ENCODE measurements around the gene S100A10. TPM values are rescaled to one million over a fixed set of nuclear protein-coding genes. Genes with fewer than 3 reads are reported as not detected.

Gene S100A10
- total RNA-seq, 3 donors from 2014 or later: 540 to 1,335 (median 1,083) TPM

DNA sequence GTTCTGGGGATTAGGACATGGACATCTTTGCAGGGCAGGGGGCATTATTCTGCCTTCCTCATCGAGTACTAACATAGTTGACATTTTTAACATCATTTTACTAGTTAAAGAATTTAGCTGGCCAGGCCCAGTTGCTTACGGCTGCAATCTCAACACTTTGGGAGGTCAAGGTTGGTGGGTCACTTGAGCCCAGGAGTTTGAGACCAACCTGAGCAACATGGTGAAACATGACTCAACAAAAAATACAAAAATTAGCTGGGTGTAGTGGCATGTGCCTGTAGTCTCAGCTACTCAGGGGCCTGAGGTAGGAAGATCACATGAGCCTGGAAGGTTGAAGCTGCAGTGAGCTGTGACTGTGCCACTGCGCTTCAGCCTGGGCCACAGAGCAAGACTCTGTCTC lies 54.5 kb downstream of the S100A10 start:
- TF ChIP-seq, protein P1, sequence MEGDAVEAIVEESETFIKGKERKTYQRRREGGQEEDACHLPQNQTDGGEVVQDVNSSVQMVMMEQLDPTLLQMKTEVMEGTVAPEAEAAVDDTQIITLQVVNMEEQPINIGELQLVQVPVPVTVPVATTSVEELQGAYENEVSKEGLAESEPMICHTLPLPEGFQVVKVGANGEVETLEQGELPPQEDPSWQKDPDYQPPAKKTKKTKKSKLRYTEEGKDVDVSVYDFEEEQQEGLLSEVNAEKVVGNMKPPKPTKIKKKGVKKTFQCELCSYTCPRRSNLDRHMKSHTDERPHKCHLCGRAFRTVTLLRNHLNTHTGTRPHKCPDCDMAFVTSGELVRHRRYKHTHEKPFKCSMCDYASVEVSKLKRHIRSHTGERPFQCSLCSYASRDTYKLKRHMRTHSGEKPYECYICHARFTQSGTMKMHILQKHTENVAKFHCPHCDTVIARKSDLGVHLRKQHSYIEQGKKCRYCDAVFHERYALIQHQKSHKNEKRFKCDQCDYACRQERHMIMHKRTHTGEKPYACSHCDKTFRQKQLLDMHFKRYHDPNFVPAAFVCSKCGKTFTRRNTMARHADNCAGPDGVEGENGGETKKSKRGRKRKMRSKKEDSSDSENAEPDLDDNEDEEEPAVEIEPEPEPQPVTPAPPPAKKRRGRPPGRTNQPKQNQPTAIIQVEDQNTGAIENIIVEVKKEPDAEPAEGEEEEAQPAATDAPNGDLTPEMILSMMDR (IDR thresholded peaks at IDR 0.05): no peak
- no peaks in the 10 kb centered on the region for H3K36me3 ChIP-seq (ENCODE audit: low read depth)
- no peak overlapping the region for H3K4me3 ChIP-seq
- peaks cover 4% of the 10 kb centered on the region for H3K4me1 ChIP-seq (ENCODE audit: low read depth)
- DNase-seq (no peak), ATAC-seq (no peak)
- intact Hi-C loops (cut with DNase I, micrococcal nuclease): no loop called here
- no peaks in the 10 kb centered on the region for H3K9me3 ChIP-seq

DNA sequence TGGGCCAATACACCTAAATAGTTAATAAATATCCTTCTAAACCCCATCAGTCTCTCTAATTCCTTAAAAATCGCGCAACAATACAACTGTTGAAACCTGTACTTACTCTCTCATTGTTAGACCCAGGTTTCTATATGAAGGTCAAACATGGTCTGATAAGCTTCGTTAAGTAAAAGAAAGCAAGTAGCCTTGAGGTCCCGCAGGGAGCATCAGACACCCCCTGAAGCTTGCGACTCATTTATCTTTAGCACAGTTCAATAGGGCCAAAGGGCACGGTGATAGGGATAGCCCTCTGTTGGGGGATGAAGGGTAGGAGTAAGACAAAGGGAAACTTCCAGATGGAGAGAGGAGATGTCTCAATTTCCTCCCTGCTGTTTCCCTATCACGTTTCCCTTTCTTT lies 57.0 kb downstream of the S100A10 start:
- intact Hi-C loops (cut with DNase I, micrococcal nuclease): no loop called here
- H3K4me1 ChIP-seq (ENCODE audit: low read depth): no peaks in the 10 kb centered on the region
- TF ChIP-seq, protein P1 (IDR thresholded peaks at IDR 0.05): no peak
- H3K4me3 ChIP-seq: no peak overlapping the region
- peak; percentile 35 for ATAC-seq
- DNase-seq: no peak
- no peaks in the 10 kb centered on the region for H3K36me3 ChIP-seq (ENCODE audit: low read depth)
- no peaks in the 10 kb centered on the region for H3K9me3 ChIP-seq

DNA sequence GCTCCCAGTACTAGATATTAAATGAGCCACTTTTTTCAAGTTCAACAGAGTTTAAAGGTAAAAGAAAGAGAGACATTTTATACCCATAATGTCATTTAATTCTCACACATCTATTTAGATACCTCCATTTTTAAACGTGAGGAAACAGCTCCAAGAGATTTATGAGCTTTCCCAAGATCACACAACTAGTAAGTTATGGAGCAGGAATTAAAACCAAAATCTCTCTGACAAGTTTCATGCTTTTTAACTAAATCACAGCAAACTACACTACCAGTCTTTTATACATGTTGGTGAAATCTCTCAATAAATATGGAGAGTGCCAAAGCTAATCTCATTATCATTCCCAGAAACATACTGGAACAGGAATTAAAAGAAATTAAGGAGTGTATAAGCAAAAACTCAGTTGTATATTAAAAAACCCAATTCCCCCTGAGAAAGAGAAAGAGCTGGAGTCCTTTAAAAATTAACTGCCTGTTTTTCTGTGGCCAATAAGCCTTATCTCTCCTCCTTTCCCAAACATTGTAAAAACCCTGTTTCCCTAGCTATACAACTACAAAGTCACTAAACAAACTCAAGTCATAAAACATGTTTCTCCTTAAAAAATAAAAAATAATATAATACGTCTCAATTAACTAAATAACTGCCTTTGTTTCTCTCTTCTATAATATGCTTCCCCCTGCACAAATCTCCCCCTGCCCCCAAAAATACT lies 57.6 kb downstream of the S100A10 start:
- DNase-seq (no peak), ATAC-seq (peak; percentile 65)
- TF ChIP-seq, protein P1 (IDR thresholded peaks at IDR 0.05): no peak
- Histone ChIP-seq H3K36me3 (ENCODE audit: low read depth) (no peaks in the 10 kb centered on the region), H3K4me1 (ENCODE audit: low read depth) (no peaks in the 10 kb centered on the region), H3K9me3 (no peaks in the 10 kb centered on the region), H3K4me3 (no peak overlapping the region)
- intact Hi-C loops (cut with DNase I, micrococcal nuclease): loop anchor here in 1 of 2 donors (2.0 kb wide), 1 partner anchor 65 kb away; no protein-coding TSS in a partner anchor

DNA sequence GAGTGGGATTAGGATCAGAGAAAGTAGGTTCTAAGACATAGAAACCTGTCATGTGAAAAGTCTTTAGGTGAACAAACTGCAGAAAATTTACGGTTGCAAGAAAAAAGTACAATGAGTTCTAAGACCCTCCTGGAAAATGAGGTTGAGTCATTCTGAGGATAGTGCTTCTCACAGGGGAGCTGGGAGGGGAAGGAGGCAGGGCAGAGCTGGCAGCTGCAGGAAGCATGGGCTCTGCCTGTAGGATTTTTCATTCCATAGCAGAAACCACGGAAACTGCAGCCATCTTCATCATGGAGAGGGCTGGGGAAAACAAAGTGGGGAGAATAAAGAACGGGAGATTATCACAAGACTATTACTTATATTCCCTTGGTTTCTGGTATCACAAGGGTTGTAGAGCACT lies 58.5 kb downstream of the S100A10 start:
- intact Hi-C loops (cut with DNase I, micrococcal nuclease): loop anchor here in 1 of 2 donors (2.0 kb wide), 1 partner anchor 66 kb away; no protein-coding TSS in a partner anchor
- DNase-seq: no peak
- H3K9me3 ChIP-seq: no peaks in the 10 kb centered on the region
- H3K4me1 ChIP-seq (ENCODE audit: low read depth): no peaks in the 10 kb centered on the region
- H3K36me3 ChIP-seq (ENCODE audit: low read depth): no peaks in the 10 kb centered on the region
- H3K4me3 ChIP-seq: no peak overlapping the region
- peak; percentile 56 for ATAC-seq
- TF ChIP-seq, protein P1 (IDR thresholded peaks at IDR 0.05): no peak

DNA sequence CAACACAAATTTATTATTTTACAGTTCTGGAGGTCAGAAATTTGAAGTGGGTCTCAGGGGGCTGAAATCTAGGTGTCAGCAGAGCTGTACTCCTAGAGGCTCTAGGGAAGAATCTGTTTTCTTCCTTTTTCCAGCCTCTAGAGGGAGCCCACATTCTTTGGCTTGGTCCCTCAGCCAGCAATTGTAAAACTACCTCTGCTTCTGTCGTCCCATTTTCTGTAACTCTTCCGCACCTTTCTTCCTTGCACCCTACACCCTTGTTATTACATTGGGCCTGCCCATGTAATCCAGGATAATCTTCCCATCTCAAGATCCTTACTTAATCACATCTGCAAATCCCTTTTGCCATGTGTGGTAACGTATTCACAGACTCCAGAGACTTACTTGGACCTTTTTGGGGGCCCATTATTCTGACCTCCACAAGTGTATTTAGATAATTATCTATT lies 59.6 kb downstream of the S100A10 start:
- H3K9me3 ChIP-seq: no peaks in the 10 kb centered on the region
- intact Hi-C loops (cut with DNase I, micrococcal nuclease): loop anchor here (2.0 to 5.0 kb wide), 2 partner anchors 67 to 68 kb away; no protein-coding TSS in a partner anchor
- peak in 1 of 3 donors; percentile 75 for DNase-seq
- peak; percentile 85 for ATAC-seq
- TF ChIP-seq, protein P1 (IDR thresholded peaks at IDR 0.05): peak; percentile 44
- H3K4me1 ChIP-seq (ENCODE audit: low read depth): no peaks in the 10 kb centered on the region
- no peaks in the 10 kb centered on the region for H3K36me3 ChIP-seq (ENCODE audit: low read depth)
- no peak overlapping the region for H3K4me3 ChIP-seq

Other genes starting within 250 kb of the S100A10 start
- 10 to 100 TPM; 46.5 to 51.2 (median 50.9) TPM for gene MRPL9, start 230.4 kb downstream of the S100A10 start, total RNA-seq
- 10 to 100 TPM in 1 of 3 donors, 1 to 10 TPM in 2; 5.8 to 11.4 (median 7.4) TPM for gene TDRKH, start 203.4 kb downstream of the S100A10 start, total RNA-seq
- under 1 TPM; 0.23 to 0.54 (median 0.24) TPM for gene LINGO4, start 188.4 kb downstream of the S100A10 start, total RNA-seq
- gene RORC, start 162.1 kb downstream of the S100A10 start, total RNA-seq: 10 to 100 TPM in 2 of 3 donors, 1 to 10 TPM in 1; 9.5 to 29.5 (median 17.7) TPM
- gene C2CD4D, start 154.0 kb downstream of the S100A10 start, total RNA-seq: 1 to 10 TPM in 1 of 3 donors, under 1 TPM in 2; 0.51 to 1.0 (median 0.61) TPM
- gene THEM5, start 140.1 kb downstream of the S100A10 start, total RNA-seq: not detected
- 10 to 100 TPM in 2 of 3 donors, 1 to 10 TPM in 1; 9.1 to 12.7 (median 11.3) TPM for gene THEM4, start 84.3 kb downstream of the S100A10 start, total RNA-seq
- gene S100A11, start 43.1 kb upstream of the S100A10 start, total RNA-seq: 100 to 1,000 TPM in 1 of 3 donors, 10 to 100 TPM in 2; 88.8 to 230 (median 93.8) TPM
- not detected for gene TCHHL1, start 95.2 kb upstream of the S100A10 start, total RNA-seq
- gene TCHH, start 121.6 kb upstream of the S100A10 start, total RNA-seq: under 1 TPM in 2 of 3 donors, not detected in 1; 0.05 to 0.09 TPM
- not detected for gene RPTN, start 165.4 kb upstream of the S100A10 start, total RNA-seq
- gene HRNR, start 230.3 kb upstream of the S100A10 start, total RNA-seq: not detected

Data from mucosa of descending colon (tissue), 3 donors.